Measurements from ENCODE around the gene WASF2.
"Not testable (repeated sequence)": the region's sequence is repeated elsewhere in the genome, so short reads cannot be mapped to it uniquely, and the experiment has no call there.

WASF2 gene, protein sequence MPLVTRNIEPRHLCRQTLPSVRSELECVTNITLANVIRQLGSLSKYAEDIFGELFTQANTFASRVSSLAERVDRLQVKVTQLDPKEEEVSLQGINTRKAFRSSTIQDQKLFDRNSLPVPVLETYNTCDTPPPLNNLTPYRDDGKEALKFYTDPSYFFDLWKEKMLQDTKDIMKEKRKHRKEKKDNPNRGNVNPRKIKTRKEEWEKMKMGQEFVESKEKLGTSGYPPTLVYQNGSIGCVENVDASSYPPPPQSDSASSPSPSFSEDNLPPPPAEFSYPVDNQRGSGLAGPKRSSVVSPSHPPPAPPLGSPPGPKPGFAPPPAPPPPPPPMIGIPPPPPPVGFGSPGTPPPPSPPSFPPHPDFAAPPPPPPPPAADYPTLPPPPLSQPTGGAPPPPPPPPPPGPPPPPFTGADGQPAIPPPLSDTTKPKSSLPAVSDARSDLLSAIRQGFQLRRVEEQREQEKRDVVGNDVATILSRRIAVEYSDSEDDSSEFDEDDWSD

DNA sequence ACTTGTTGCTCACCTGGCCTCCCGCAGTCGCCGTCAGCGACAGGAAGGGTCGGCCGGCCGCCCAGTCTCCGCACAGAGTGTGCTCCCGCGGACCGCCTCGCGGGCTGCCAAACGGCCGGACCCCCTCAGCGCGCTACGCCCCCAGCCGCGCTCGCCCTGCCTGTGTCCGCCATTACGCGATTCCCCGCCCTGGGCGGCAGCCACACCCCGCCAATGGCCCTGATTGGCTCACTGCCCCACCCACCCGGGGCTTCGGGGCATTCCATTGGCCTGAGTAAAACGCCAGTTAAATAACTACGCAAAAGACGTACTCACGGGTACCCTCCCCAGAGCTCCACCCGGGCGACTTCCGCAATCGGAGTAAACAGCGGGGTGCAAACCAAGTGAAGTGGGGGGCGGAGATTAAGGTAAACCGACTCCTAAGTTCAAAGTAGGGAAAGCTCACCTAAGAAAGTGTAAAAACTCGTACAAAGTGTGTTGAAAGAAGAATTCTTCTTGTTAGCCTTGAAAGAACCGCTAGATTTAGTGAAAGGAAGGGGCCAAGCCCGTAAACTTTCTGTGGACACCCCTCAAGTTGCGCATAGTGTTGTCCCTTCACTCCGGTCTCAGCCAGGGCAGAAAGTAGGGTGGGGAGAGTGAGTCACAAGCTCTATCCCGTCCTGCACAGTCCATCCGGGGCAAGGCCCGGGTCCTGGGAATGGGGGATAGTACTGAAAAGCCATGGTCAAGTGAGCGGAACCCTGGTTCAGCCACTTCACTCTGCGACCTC lies at the start of gene WASF2:
TSS of gene WASF2 (minus strand) at position 195 of the 769 bp plus-strand sequence. CDS start 61,277 bp downstream, outside the sequence.
- TF ChIP-seq, protein P1, sequence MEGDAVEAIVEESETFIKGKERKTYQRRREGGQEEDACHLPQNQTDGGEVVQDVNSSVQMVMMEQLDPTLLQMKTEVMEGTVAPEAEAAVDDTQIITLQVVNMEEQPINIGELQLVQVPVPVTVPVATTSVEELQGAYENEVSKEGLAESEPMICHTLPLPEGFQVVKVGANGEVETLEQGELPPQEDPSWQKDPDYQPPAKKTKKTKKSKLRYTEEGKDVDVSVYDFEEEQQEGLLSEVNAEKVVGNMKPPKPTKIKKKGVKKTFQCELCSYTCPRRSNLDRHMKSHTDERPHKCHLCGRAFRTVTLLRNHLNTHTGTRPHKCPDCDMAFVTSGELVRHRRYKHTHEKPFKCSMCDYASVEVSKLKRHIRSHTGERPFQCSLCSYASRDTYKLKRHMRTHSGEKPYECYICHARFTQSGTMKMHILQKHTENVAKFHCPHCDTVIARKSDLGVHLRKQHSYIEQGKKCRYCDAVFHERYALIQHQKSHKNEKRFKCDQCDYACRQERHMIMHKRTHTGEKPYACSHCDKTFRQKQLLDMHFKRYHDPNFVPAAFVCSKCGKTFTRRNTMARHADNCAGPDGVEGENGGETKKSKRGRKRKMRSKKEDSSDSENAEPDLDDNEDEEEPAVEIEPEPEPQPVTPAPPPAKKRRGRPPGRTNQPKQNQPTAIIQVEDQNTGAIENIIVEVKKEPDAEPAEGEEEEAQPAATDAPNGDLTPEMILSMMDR (conservative IDR thresholded peaks at IDR 0.05; ENCODE audit: low read length), result no peak
- peak within 1 kb of the TSS; percentile 99 for H3K4me3 ChIP-seq (ENCODE audit: low read length)
- DNase-seq (ENCODE audit: low read depth), result peak; percentile 96

DNA sequence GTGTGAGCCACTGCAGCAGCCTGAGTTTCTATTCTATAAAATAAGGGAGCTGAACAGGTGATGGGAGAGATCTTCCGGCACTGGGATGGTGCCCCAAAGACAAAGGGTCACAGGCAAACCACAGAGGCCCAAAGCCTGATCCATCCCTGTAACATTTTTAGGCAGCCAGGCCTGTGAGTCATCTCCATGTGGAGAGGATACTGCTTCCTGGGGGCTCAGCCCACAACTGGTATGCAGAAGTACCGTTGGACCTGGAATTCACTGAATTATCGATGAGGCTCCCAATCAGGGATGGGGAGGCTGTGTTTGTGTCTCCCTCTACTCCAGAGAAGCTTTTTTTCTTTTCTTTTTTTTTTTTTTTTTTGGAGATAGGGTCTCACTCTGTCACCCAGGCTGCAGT lies 48.8 kb upstream of the WASF2 start:
- TF ChIP-seq, protein P1 (conservative IDR thresholded peaks at IDR 0.05; ENCODE audit: low read length), result no peak
- no peak overlapping the region for H3K4me3 ChIP-seq (ENCODE audit: low read length)
- peak; percentile 82 for DNase-seq (ENCODE audit: low read depth)

DNA sequence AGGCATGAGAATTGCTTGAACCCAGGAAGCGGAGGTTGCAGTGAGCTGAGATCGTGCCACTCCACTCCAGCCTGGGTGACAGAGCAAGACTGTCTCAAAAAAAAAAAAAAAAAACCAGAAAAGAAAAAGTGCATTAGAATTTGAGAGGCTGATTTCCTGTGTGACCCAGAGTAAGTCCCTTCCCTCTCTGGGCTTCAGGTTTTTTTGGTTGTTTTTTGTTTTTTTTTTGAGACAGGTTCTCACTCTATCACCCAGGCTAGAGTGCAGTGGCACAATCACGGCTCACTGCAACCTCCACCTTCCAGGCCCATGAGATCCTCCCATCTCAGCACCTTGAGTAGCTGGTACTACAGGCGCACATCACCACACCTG lies 48.3 kb upstream of the WASF2 start:
- not testable (repeated sequence) for DNase-seq (ENCODE audit: low read depth); H3K4me3 ChIP-seq (ENCODE audit: low read length)

DNA sequence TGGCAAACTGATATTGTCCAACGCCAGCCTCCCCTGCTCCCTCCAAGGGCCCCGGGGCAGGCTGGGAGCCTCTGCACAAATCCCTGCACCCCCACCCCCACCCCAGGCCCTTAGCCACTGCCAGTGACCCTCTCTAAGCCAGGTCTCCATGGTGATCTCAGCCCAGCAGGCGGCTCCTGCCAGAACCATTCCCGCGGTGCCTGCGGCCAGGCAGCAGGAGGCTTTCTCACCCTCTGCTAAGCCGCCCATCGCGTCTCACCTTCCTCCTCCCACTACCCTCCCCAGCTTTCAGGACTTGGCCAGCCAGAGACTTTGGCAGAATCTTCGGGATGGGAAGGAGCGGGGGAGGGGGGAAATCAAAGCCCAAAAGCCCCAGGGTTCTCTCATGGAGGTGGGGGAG lies 46.8 kb upstream of the WASF2 start:
- TF ChIP-seq, protein P1 (conservative IDR thresholded peaks at IDR 0.05; ENCODE audit: low read length), result peak; percentile 16; the same call in 1 of the 2 replicates
- peak; percentile 85 for DNase-seq (ENCODE audit: low read depth)
- H3K4me3 ChIP-seq (ENCODE audit: low read length), result no peak overlapping the region

DNA sequence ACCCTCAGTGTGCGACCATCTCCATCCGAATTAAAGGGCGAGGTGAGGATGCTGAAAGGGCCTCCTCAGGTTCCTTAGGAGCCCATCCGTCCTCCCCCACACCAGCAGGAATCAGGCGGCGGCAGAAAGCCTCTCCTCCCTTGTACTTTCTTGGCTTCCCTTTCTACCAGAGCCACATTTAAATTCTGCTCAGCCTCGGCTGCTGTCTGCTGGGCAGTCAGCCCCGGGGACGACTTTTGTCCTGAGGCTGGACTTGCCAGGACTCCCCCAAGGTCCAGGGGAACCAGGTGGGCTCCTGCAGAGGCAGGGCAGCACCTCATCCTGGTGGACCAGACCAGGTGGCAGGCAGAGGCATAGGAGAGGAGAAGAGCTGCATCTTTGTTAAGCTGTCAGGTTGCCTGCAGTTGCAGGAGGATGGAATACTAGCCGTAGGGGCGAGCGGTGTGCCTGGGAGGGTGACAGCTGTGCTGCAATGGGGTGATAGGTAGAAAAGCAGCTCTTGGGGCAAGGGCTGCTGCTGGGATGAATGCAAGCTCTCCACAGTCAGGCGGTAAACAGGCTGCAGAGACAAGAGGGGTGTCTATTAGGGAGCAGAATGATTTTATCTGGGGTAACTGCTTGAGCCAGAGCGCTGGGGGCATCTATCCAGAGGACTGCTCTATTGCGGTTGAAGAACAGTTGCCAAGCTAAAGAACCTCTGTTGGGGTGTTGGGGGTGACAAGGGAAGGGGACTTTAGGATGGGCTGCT lies 46.2 kb upstream of the WASF2 start:
- TF ChIP-seq, protein P1 (conservative IDR thresholded peaks at IDR 0.05; ENCODE audit: low read length), result no peak
- no peak for DNase-seq (ENCODE audit: low read depth)
- no peak overlapping the region for H3K4me3 ChIP-seq (ENCODE audit: low read length)

DNA sequence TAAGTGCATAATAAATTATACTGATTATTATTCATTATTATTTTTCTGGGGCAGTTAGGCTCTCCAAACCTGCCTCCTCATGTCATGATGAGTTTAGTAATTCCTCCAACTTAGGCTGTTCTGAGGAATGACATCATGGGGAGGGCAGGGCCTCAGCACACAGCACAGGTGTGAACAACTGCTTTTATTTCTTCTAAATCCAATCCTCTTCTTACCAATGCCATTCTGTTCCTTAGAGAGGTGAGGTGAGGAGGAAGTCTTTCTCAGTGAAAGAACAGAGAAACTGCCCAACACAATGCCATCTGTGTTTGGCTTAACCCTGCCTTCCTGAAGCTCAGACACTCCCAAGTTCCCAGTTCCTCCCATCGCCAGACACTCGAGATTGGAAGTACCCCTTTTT lies 45.4 kb upstream of the WASF2 start:
- DNase-seq (ENCODE audit: low read depth), result no peak
- TF ChIP-seq, protein P1 (conservative IDR thresholded peaks at IDR 0.05; ENCODE audit: low read length), result no peak
- no peak overlapping the region for H3K4me3 ChIP-seq (ENCODE audit: low read length)
